HEK293 (cell line): ENCODE results near the gene TNFRSF21.

Source experiments
- KLF16 ChIP-seq: fragments of 450-650 bp; formaldehyde crosslinking; IDR thresholded peaks from 2 replicates; pipeline ENCODE4 v1.5.1; 2017; ENCODE audit warnings: missing biosample characterization, missing genetic modification characterization
- KLF8 ChIP-seq: fragments of 450-650 bp; formaldehyde crosslinking; IDR thresholded peaks from 2 replicates; pipeline ENCODE4 v1.5.1; 2016; ENCODE audit warnings: missing biosample characterization, missing genetic modification characterization
- MZF1 ChIP-seq: fragments of 450-650 bp; formaldehyde crosslinking; IDR thresholded peaks from 2 replicates; pipeline ENCODE4 v1.5.1; 2017; ENCODE audit warnings: missing biosample characterization, missing genetic modification characterization, borderline replicate concordance
- SALL2 ChIP-seq: fragments of 450-650 bp; formaldehyde crosslinking; IDR thresholded peaks from 2 replicates; pipeline ENCODE4 v1.5.0; 2017; ENCODE audit warnings: missing biosample characterization, mild to moderate bottlenecking, missing genetic modification characterization, borderline replicate concordance
- SCRT2 ChIP-seq: fragments of 450-650 bp; formaldehyde crosslinking; IDR thresholded peaks from 2 replicates; pipeline ENCODE4 v1.5.1; 2016; ENCODE audit warnings: missing biosample characterization, missing genetic modification characterization
- SETDB1 ChIP-seq: IDR thresholded peaks from one replicate; pipeline ENCODE4 v1.6.1; 2017; ENCODE audit warnings: mild to moderate bottlenecking, low read length, moderate library complexity, mixed read lengths; ENCODE audit not compliant: insufficient read length
- SP3 ChIP-seq: fragments of 450-650 bp; formaldehyde crosslinking; IDR thresholded peaks from 2 replicates; pipeline ENCODE4 v1.5.1; 2016; ENCODE audit warnings: missing biosample characterization, missing genetic modification characterization
- WT1 ChIP-seq: fragments of 450-650 bp; formaldehyde crosslinking; IDR thresholded peaks from 2 replicates; pipeline ENCODE4 v1.5.1; 2016; ENCODE audit warnings: missing biosample characterization, missing genetic modification characterization
- ZBTB21 ChIP-seq: fragments of 450-650 bp; formaldehyde crosslinking; IDR thresholded peaks from 2 replicates; pipeline ENCODE4 v1.5.1; 2017; ENCODE audit warnings: missing biosample characterization, missing genetic modification characterization
- ZBTB7A ChIP-seq: fragments of 450-650 bp; formaldehyde crosslinking; IDR thresholded peaks from 2 replicates; pipeline ENCODE4 v1.5.1; 2016; ENCODE audit warnings: low read depth, missing biosample characterization, missing genetic modification characterization
- ZBTB8A ChIP-seq: fragments of 450-650 bp; formaldehyde crosslinking; IDR thresholded peaks from 2 replicates; pipeline ENCODE4 v1.5.1; 2016; ENCODE audit warnings: missing biosample characterization, missing genetic modification characterization
- ZNF311 ChIP-seq: fragments of 450-650 bp; formaldehyde crosslinking; IDR thresholded peaks from 2 replicates; pipeline ENCODE4 v1.5.1; 2017; ENCODE audit warnings: missing biosample characterization, missing genetic modification characterization, borderline replicate concordance
- ZNF341 ChIP-seq: fragments of 450-650 bp; formaldehyde crosslinking; IDR thresholded peaks from 2 replicates; pipeline ENCODE4; 2016; ENCODE audit warnings: low read depth, missing biosample characterization, missing genetic modification characterization
- ZNF426 ChIP-seq: fragments of 450-650 bp; formaldehyde crosslinking; IDR thresholded peaks from 2 replicates; pipeline ENCODE4 v1.5.1; 2017; ENCODE audit warnings: missing biosample characterization, missing genetic modification characterization, mild to moderate bottlenecking, inconsistent platforms, moderate library complexity
- ZNF843 ChIP-seq: fragments of 450-650 bp; formaldehyde crosslinking; IDR thresholded peaks from 2 replicates; pipeline ENCODE4 v1.5.1; 2016; ENCODE audit warnings: missing biosample characterization, missing genetic modification characterization
- TF ChIP-seq, protein P1 (sequence below): fragments of 450-650 bp; formaldehyde crosslinking; IDR thresholded peaks from 2 replicates; pipeline ENCODE4 v1.5.1; 2016; ENCODE audit warnings: missing biosample characterization, missing genetic modification characterization
- TF ChIP-seq, protein P2 (sequence below): fragments of 450-650 bp; formaldehyde crosslinking; IDR thresholded peaks from 2 replicates; pipeline ENCODE4 v1.5.1; 2016; ENCODE audit warnings: missing biosample characterization, missing genetic modification characterization
- TF ChIP-seq, protein P3 (sequence below): IDR thresholded peaks from 2 replicates; pipeline ENCODE4 v1.6.1; 2011; ENCODE audit warnings: mild to moderate bottlenecking, low read depth, low read length, borderline replicate concordance
- TF ChIP-seq, protein P4 (sequence below): fragments of 450-650 bp; formaldehyde crosslinking; optimal IDR thresholded peaks from 2 replicates; pipeline ENCODE3; 2016; ENCODE audit warnings: missing biosample characterization, mild to moderate bottlenecking, missing genetic modification characterization
- TF ChIP-seq, protein P5 (sequence below): sonication (generic); formaldehyde crosslinking; IDR thresholded peaks from 2 replicates; pipeline ENCODE4 v1.8.1; 2022; ENCODE audit warnings: mild to moderate bottlenecking, moderate library complexity, missing genetic modification reagents
- TF ChIP-seq, protein P6 (sequence below): fragments of 450-650 bp; formaldehyde crosslinking; IDR thresholded peaks from 2 replicates; pipeline ENCODE4 v1.5.1; 2016; ENCODE audit warnings: missing biosample characterization, missing genetic modification characterization
- TF ChIP-seq, protein P7 (sequence below): fragments of 450-650 bp; formaldehyde crosslinking; IDR thresholded peaks from 2 replicates; pipeline ENCODE4 v1.5.1; 2016; ENCODE audit warnings: missing biosample characterization, missing genetic modification characterization
- TF ChIP-seq, protein P8 (sequence below): fragments of 450-650 bp; formaldehyde crosslinking; IDR thresholded peaks from 2 replicates; pipeline ENCODE4 v1.5.1; 2016; ENCODE audit warnings: missing biosample characterization, missing genetic modification characterization, low read depth

The TNFRSF21 gene

DNA sequence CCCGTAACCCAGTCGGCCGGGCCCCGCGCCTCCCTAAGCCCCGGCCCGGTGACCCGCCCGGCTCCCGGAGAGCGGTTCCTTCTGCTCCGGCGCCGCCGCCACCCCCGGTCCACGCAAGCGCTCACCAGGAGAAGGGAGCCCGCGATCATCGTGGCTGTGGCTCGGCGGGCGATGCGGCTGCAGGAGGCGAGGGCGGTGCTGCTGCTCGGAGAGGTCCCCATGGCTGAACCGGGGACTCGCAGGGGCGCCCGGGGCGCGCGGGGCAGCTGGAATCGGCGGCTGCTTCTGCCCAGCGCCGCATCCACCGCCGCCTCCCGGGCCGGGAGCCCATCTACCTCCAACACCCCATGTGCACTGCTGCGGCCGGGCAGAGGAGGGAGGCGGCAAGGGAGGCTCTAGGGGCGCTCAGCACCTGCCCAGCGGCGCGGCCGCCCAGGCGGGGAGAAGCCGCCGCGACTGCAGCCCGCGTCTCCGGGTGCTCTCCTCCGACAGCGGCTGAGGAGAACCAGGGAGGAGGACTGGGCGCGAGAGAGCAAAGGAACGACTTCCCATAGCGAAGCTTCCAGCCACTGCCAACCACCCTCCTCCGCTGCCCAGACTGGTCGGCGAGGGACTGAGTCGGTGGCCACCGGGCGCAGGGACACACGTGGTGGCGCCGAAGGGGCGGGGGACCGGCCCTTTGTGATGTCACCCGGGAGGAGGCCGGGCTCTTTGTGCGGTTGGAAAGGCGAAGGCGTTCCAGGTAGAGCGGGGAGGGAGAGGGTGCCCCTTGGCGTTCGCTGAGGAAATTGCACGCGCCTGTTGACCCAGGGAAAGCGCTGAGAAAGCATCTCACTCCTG is at the start of gene TNFRSF21 (continued):
- TF ChIP-seq, protein P1, sequence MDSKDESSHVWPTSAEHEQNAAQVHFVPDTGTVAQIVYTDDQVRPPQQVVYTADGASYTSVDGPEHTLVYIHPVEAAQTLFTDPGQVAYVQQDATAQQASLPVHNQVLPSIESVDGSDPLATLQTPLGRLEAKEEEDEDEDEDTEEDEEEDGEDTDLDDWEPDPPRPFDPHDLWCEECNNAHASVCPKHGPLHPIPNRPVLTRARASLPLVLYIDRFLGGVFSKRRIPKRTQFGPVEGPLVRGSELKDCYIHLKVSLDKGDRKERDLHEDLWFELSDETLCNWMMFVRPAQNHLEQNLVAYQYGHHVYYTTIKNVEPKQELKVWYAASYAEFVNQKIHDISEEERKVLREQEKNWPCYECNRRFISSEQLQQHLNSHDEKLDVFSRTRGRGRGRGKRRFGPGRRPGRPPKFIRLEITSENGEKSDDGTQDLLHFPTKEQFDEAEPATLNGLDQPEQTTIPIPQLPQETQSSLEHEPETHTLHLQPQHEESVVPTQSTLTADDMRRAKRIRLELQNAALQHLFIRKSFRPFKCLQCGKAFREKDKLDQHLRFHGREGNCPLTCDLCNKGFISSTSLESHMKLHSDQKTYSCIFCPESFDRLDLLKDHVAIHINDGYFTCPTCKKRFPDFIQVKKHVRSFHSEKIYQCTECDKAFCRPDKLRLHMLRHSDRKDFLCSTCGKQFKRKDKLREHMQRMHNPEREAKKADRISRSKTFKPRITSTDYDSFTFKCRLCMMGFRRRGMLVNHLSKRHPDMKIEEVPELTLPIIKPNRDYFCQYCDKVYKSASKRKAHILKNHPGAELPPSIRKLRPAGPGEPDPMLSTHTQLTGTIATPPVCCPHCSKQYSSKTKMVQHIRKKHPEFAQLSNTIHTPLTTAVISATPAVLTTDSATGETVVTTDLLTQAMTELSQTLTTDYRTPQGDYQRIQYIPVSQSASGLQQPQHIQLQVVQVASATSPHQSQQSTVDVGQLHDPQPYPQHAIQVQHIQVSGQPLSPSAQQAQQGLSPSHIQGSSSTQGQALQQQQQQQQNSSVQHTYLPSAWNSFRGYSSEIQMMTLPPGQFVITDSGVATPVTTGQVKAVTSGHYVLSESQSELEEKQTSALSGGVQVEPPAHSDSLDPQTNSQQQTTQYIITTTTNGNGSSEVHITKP (tag by site-specific recombination): peak; percentile 68
- 0 out of 2 replicates have a peak, but pooled peaks have one; percentile 20 for TF ChIP-seq MZF1 (tag by site-specific recombination)
- TF ChIP-seq KLF8 (tag by site-specific recombination): peak; percentile 87
- TF ChIP-seq, protein P2, sequence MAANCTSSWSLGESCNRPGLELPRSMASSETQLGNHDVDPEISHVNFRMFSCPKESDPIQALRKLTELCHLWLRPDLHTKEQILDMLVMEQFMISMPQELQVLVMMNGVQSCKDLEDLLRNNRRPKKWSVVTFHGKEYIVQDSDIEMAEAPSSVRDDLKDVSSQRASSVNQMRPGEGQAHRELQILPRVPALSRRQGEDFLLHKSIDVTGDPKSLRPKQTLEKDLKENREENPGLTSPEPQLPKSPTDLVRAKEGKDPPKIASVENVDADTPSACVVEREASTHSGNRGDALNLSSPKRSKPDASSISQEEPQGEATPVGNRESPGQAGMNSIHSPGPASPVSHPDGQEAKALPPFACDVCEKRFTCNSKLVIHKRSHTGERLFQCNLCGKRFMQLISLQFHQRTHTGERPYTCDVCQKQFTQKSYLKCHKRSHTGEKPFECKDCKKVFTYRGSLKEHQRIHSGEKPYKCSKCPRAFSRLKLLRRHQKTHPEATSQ (tag by site-specific recombination): 0 out of 2 replicates have a peak, but pooled peaks have one; percentile 55
- no peak for TF ChIP-seq SETDB1
- no peak for TF ChIP-seq ZNF311 (tag by site-specific recombination)
- peak; percentile 93 for TF ChIP-seq ZBTB8A
- TF ChIP-seq ZNF341: peak; percentile 66
- TF ChIP-seq, protein P3, sequence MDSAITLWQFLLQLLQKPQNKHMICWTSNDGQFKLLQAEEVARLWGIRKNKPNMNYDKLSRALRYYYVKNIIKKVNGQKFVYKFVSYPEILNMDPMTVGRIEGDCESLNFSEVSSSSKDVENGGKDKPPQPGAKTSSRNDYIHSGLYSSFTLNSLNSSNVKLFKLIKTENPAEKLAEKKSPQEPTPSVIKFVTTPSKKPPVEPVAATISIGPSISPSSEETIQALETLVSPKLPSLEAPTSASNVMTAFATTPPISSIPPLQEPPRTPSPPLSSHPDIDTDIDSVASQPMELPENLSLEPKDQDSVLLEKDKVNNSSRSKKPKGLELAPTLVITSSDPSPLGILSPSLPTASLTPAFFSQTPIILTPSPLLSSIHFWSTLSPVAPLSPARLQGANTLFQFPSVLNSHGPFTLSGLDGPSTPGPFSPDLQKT: no peak
- TF ChIP-seq SP3 (tag by site-specific recombination): peak; percentile 83
- TF ChIP-seq, protein P4, sequence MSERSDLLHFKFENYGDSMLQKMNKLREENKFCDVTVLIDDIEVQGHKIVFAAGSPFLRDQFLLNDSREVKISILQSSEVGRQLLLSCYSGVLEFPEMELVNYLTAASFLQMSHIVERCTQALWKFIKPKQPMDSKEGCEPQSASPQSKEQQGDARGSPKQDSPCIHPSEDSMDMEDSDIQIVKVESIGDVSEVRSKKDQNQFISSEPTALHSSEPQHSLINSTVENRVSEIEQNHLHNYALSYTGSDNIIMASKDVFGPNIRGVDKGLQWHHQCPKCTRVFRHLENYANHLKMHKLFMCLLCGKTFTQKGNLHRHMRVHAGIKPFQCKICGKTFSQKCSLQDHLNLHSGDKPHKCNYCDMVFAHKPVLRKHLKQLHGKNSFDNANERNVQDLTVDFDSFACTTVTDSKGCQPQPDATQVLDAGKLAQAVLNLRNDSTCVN (tag by site-specific recombination): peak; percentile 79
- peak; percentile 59 for TF ChIP-seq ZNF843 (tag by site-specific recombination)
- TF ChIP-seq, protein P5, sequence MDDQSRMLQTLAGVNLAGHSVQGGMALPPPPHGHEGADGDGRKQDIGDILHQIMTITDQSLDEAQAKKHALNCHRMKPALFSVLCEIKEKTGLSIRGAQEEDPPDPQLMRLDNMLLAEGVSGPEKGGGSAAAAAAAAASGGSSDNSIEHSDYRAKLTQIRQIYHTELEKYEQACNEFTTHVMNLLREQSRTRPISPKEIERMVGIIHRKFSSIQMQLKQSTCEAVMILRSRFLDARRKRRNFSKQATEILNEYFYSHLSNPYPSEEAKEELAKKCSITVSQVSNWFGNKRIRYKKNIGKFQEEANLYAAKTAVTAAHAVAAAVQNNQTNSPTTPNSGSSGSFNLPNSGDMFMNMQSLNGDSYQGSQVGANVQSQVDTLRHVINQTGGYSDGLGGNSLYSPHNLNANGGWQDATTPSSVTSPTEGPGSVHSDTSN (CRISPR knock-in tag): 0 out of 2 replicates have a peak, but pooled peaks have one; percentile 13
- TF ChIP-seq SCRT2 (tag by site-specific recombination): peak; percentile 81
- TF ChIP-seq, protein P6, sequence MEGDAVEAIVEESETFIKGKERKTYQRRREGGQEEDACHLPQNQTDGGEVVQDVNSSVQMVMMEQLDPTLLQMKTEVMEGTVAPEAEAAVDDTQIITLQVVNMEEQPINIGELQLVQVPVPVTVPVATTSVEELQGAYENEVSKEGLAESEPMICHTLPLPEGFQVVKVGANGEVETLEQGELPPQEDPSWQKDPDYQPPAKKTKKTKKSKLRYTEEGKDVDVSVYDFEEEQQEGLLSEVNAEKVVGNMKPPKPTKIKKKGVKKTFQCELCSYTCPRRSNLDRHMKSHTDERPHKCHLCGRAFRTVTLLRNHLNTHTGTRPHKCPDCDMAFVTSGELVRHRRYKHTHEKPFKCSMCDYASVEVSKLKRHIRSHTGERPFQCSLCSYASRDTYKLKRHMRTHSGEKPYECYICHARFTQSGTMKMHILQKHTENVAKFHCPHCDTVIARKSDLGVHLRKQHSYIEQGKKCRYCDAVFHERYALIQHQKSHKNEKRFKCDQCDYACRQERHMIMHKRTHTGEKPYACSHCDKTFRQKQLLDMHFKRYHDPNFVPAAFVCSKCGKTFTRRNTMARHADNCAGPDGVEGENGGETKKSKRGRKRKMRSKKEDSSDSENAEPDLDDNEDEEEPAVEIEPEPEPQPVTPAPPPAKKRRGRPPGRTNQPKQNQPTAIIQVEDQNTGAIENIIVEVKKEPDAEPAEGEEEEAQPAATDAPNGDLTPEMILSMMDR: peak; percentile 90
- no peak for TF ChIP-seq SALL2
- TF ChIP-seq, protein P7, sequence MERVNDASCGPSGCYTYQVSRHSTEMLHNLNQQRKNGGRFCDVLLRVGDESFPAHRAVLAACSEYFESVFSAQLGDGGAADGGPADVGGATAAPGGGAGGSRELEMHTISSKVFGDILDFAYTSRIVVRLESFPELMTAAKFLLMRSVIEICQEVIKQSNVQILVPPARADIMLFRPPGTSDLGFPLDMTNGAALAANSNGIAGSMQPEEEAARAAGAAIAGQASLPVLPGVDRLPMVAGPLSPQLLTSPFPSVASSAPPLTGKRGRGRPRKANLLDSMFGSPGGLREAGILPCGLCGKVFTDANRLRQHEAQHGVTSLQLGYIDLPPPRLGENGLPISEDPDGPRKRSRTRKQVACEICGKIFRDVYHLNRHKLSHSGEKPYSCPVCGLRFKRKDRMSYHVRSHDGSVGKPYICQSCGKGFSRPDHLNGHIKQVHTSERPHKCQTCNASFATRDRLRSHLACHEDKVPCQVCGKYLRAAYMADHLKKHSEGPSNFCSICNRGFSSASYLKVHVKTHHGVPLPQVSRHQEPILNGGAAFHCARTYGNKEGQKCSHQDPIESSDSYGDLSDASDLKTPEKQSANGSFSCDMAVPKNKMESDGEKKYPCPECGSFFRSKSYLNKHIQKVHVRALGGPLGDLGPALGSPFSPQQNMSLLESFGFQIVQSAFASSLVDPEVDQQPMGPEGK (tag by site-specific recombination): peak; percentile 88
- TF ChIP-seq WT1: peak; percentile 46; the same call in 1 of the 2 replicates
- TF ChIP-seq ZNF426 (tag by site-specific recombination): no peak
- peak; percentile 92 for TF ChIP-seq KLF16
- 0 out of 2 replicates have a peak, but pooled peaks have one; percentile 25 for TF ChIP-seq ZBTB7A
- TF ChIP-seq, protein P8, sequence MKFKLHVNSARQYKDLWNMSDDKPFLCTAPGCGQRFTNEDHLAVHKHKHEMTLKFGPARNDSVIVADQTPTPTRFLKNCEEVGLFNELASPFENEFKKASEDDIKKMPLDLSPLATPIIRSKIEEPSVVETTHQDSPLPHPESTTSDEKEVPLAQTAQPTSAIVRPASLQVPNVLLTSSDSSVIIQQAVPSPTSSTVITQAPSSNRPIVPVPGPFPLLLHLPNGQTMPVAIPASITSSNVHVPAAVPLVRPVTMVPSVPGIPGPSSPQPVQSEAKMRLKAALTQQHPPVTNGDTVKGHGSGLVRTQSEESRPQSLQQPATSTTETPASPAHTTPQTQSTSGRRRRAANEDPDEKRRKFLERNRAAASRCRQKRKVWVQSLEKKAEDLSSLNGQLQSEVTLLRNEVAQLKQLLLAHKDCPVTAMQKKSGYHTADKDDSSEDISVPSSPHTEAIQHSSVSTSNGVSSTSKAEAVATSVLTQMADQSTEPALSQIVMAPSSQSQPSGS (tag by site-specific recombination): peak; percentile 80; the same call in 1 of the 2 replicates
- peak; percentile 86; the same call in 1 of the 2 replicates for TF ChIP-seq ZBTB21 (tag by site-specific recombination)
